Muscle layer of colon (tissue), 2 donors: Measurements from ENCODE around the gene KMT5C.

ENCODE experiments used
- H3K27ac ChIP-seq: one replicate; pipeline ENCODE4 v1.7.0; 2013; ENCODE audit warnings: low read depth, mild to moderate bottlenecking, low read length, moderate library complexity
- H3K27me3 ChIP-seq, 2 donors: one replicate each; pipeline ENCODE4 v1.7.0; 2013; ENCODE audit warnings: low read length in 2 of 2, mild to moderate bottlenecking in 2 of 2; ENCODE audit not compliant: insufficient read depth in 2 of 2, control insufficient read depth in 1 of 2
- H3K36me3 ChIP-seq: one replicate; pipeline ENCODE4 v1.7.0; 2013; ENCODE audit warnings: mild to moderate bottlenecking, low read length; ENCODE audit not compliant: insufficient read depth
- H3K4me1 ChIP-seq: one replicate; pipeline ENCODE4 v1.7.0; 2013; ENCODE audit warnings: mild to moderate bottlenecking, low read length; ENCODE audit not compliant: insufficient read depth
- H3K4me3 ChIP-seq, 2 donors: one replicate each; pipeline ENCODE4 v1.7.0; 2013; ENCODE audit warnings: low read length in 2 of 2, low read depth in 1 of 2, mild to moderate bottlenecking in 1 of 2, moderate library complexity in 1 of 2
- H3K9ac ChIP-seq: one replicate; pipeline ENCODE4 v1.7.0; 2013; ENCODE audit warnings: low read length
- H3K9me3 ChIP-seq: one replicate; pipeline ENCODE4 v1.7.0; 2013; ENCODE audit warnings: mild to moderate bottlenecking, low read length
- donor health status: abdominal sarcoma.
- donor health status: Adenocarcinoma of cecum.

KMT5C gene

GRCh38 chr19:55373993-55374757, 34.5 kb downstream of the KMT5C start:
- Histone ChIP-seq H3K9me3 (no peaks in the 10 kb centered on the region), H3K27me3 (peaks cover 38 to 80% of the 10 kb centered on the region in 2 donors), H3K4me3 (no peak overlapping the region), H3K9ac (no peak overlapping the region), H3K27ac (no peak overlapping the region), H3K4me1 (no peaks in the 10 kb centered on the region), H3K36me3 (no peaks in the 10 kb centered on the region)

DNA sequence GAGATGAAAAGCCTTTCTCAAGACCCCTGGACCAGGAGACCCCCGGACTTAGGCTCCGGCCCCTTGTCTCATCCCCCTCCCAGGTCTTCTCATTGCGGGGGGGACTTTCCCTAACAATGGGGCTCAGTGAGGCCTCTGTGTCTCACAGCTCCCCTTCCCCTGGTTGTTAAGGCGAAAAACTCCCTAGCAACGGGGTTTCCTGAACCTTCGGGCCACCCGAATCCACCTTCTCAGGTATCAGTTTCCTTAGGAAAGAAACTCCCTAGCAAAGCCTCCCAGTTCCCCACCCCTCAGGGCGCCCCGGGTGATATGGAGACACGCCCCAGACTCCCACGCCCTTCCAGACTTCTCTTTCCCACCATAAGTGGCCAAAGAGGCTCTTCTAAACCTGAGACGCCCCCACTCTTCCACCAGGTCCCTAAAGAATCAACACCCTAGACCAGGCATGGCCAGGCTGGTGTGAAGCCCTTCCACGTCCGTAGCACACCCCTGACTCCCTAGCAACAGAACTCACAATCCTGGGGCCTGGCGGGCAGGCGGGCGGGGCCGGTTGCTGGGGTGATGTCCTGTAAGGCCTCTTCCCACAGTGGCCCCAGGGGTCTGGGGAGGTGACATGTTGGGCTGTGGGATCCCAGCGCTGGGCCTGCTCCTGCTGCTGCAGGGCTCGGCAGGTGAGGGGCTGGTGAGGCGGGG, 36.7 kb downstream of the KMT5C start, which contains the start of gene TMEM190:
TMEM190 (plus strand) TSS at position 586 of the 693 bp plus-strand sequence; CDS start at position 614, 28 bp downstream.
- Histone ChIP-seq H3K27ac (no peak within 1 kb of the TSS), H3K9me3 (no peaks in the 10 kb centered on the region), H3K4me3 (peak within 1 kb of the TSS in 1 of 2 donors; percentile 32), H3K4me1 (no peaks in the 10 kb centered on the region), H3K27me3 (peaks cover 32 to 64% of the 10 kb centered on the region in 2 donors), H3K36me3 (no peaks in the 10 kb centered on the region), H3K9ac (no peak within 1 kb of the TSS)

DNA sequence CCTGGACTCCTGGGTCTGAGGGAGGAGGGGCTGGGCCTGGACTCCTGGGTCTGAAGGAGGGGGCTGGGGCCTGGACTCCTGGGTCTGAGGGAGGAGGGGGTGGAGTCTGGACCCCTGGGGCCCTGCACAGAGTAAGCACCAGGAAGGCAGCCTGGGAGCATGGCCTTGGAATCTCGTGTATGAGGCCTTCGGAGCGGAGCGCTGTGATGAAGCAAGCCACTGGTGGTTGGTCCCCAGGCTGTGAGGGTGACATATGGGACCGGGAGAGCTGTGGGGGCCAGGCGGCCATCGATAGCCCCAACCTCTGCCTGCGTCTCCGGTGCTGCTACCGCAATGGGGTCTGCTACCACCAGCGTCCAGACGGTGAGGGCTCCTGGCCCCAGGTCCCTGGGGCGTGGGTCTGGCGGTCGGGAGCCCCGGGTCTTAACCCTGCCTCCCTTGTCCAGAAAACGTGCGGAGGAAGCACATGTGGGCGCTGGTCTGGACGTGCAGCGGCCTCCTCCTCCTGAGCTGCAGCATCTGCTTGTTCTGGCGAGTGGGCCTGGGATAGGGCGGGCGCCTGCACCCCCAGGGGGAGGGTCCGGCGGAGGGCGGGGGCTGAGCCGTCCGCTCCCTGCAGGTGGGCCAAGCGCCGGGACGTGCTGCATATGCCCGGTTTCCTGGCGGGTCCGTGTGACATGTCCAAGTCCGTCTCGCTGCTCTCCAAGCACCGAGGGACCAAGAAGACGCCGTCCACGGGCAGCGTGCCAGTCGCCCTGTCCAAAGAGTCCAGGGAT, 37.9 kb downstream of the KMT5C start:
- Histone ChIP-seq H3K36me3 (no peaks in the 10 kb centered on the region), H3K27ac (no peak overlapping the region), H3K4me1 (no peaks in the 10 kb centered on the region), H3K9ac (no peak overlapping the region), H3K9me3 (no peaks in the 10 kb centered on the region), H3K27me3 (peaks cover 23 to 55% of the 10 kb centered on the region in 2 donors), H3K4me3 (peak overlapping the region in 1 of 2 donors; percentile 32)

DNA sequence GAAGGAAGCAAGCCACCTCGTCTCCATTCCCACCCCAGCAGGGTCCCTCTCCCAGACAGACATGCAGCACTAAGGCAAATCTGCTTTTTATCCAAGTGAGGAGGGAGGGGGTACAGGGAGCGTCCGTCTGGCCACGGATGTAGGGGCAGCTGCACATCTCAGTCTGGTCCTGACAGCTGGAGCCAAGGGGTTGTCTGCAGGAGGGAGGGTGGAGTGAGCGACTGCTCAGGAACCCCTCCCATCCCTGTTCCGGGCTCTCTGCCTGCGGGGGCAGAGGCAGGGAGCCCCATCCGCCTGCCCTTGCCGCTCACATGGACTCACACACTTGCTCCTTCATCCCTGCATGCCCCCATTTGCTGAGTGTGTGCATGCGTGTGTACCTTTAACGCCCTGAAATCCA, 39.5 kb downstream of the KMT5C start:
- peaks cover 6% of the 10 kb centered on the region for H3K4me1 ChIP-seq
- no peaks in the 10 kb centered on the region for H3K36me3 ChIP-seq
- H3K9me3 ChIP-seq, result no peaks in the 10 kb centered on the region
- H3K27me3 ChIP-seq, result peaks cover 16 to 39% of the 10 kb centered on the region in 2 donors
- H3K4me3 ChIP-seq, result no peak overlapping the region
- no peak overlapping the region for H3K9ac ChIP-seq
- H3K27ac ChIP-seq, result no peak overlapping the region

GRCh38 chr19:55382013-55382412, 42.3 kb downstream of the KMT5C start:
- Histone ChIP-seq H3K4me3 (no peak overlapping the region), H3K4me1 (peaks cover 21% of the 10 kb centered on the region), H3K9me3 (no peaks in the 10 kb centered on the region), H3K27me3 (peaks cover 0 to 10% of the 10 kb centered on the region in 2 donors), H3K27ac (no peak overlapping the region), H3K36me3 (peaks cover 5% of the 10 kb centered on the region), H3K9ac (no peak overlapping the region)

- no peak overlapping the region for H3K4me3 ChIP-seq
- H3K9me3 ChIP-seq, result no peaks in the 10 kb centered on the region
- peaks cover 26% of the 10 kb centered on the region for H3K4me1 ChIP-seq
- peaks cover 11% of the 10 kb centered on the region for H3K36me3 ChIP-seq
- no peak overlapping the region for H3K9ac ChIP-seq
- H3K27ac ChIP-seq, result no peak overlapping the region
- peaks cover 0 to 5% of the 10 kb centered on the region in 2 donors for H3K27me3 ChIP-seq
These were observed 42.9 kb downstream of the KMT5C start for GRCh38 chr19:55382522-55383054.

- Histone ChIP-seq H3K27me3 (no peaks in the 10 kb centered on the region), H3K9me3 (no peaks in the 10 kb centered on the region), H3K4me1 (peaks cover 35% of the 10 kb centered on the region), H3K36me3 (peaks cover 20% of the 10 kb centered on the region), H3K9ac (no peak overlapping the region), H3K4me3 (peak overlapping the region in 1 of 2 donors; percentile 45), H3K27ac (no peak overlapping the region)
These were observed 43.8 kb downstream of the KMT5C start for GRCh38 chr19:55383279-55384130.

- Histone ChIP-seq H3K4me1 (peaks cover 38% of the 10 kb centered on the region), H3K4me3 (peak within 1 kb of the TSS; percentile 30 to 69), H3K9ac (peak within 1 kb of the TSS; percentile 80), H3K27ac (peak within 1 kb of the TSS; percentile 89), H3K36me3 (peaks cover 29% of the 10 kb centered on the region), H3K27me3 (no peaks in the 10 kb centered on the region), H3K9me3 (no peaks in the 10 kb centered on the region)
These were observed 44.6 kb downstream of the KMT5C start, which contains the start of gene TMEM238 for GRCh38 chr19:55384131-55384919. Gene TMEM238, minus strand, starts transcription at chr19:55384292. Its CDS starts 33 bp downstream, at chr19:55384259.

DNA sequence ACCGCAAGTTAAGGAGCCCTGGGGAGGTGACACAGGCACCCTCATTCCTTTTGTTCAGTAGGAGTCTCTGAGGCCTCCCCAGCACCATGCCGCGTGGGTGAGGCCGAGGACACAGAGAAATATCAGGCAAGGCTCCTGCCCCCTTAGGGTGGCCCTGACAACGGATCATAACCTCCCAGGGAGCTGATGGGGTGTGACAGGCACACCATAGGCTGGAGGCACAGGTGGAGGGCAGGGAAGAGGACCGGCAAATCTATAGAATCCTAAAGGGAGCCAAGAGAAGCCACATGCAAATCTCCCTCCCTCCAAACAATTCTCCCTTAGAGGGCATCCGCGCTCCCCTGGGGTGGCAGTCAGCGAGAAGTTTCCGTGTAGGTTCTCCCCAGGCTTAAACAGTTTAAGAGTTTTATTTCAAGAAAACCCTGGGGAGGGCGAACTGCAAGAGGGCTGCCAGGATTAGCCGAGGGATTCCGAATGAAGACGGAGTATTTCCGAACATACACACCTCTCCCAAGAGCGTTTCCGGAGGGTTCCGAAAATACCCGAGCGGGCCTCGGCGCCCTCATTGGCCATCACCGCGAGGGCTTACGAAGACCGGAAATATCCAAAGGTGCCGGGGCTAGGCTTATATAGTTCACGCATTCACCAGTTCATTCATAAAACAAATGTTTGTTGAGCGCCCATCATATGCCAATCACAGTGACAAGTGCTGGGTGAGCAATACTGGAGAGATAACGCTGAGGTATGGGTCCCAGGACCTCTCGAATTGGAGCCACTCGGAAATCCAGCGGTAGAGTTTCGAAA, 45.4 kb downstream of the KMT5C start:
- H3K36me3 ChIP-seq, result peaks cover 36% of the 10 kb centered on the region
- no peaks in the 10 kb centered on the region for H3K27me3 ChIP-seq
- H3K9me3 ChIP-seq, result no peaks in the 10 kb centered on the region
- H3K27ac ChIP-seq, result peak overlapping the region; percentile 89
- H3K4me3 ChIP-seq, result peak overlapping the region; percentile 30 to 69
- H3K4me1 ChIP-seq, result peaks cover 38% of the 10 kb centered on the region
- H3K9ac ChIP-seq, result peak overlapping the region; percentile 80
